Measurements from ENCODE around the gene WDR38. TPM values are rescaled to one million over a fixed set of nuclear protein-coding genes. Genes with fewer than 3 reads are reported as not detected.

Gene WDR38
- total RNA-seq, 1 experiment from 2014 or later: not detected

- Histone ChIP-seq H3K4me3 (ENCODE audit: low read depth in 2 of 2, low read length in 2 of 2) (no peak overlapping the region), H3K36me3 (ENCODE audit: control insufficient read depth, insufficient read depth, low read length) (no peaks in the 10 kb centered on the region), H3K27ac (ENCODE audit: low read length) (no peak overlapping the region), H3K9me3 (ENCODE audit: control insufficient read depth, insufficient read depth, low read depth, low read length) (no peaks in the 10 kb centered on the region), H3K4me1 (ENCODE audit: control insufficient read depth, insufficient read depth, low read length) (peaks cover 16% of the 10 kb centered on the region), H3K27me3 (ENCODE audit: control insufficient read depth, insufficient read depth, low read length) (no peaks in the 10 kb centered on the region)
- ChIA-PET POLR2A (no interaction called here), CTCF (no interaction called here)
- DNase-seq (ENCODE audit: low read depth, low spot score) (no peak), ATAC-seq (no peak)
- no TSS peak for BruUV-seq (replicated peaks)
- in situ Hi-C loops (cut with HindIII; ENCODE audit: low pct_unique_long_range_greater_than_20kb, low sequenced_read_pairs) (no loop called here), intact Hi-C loops (cut with micrococcal nuclease; ENCODE audit: unreplicated experiment) (no loop called here)
- TF ChIP-seq, protein P1, sequence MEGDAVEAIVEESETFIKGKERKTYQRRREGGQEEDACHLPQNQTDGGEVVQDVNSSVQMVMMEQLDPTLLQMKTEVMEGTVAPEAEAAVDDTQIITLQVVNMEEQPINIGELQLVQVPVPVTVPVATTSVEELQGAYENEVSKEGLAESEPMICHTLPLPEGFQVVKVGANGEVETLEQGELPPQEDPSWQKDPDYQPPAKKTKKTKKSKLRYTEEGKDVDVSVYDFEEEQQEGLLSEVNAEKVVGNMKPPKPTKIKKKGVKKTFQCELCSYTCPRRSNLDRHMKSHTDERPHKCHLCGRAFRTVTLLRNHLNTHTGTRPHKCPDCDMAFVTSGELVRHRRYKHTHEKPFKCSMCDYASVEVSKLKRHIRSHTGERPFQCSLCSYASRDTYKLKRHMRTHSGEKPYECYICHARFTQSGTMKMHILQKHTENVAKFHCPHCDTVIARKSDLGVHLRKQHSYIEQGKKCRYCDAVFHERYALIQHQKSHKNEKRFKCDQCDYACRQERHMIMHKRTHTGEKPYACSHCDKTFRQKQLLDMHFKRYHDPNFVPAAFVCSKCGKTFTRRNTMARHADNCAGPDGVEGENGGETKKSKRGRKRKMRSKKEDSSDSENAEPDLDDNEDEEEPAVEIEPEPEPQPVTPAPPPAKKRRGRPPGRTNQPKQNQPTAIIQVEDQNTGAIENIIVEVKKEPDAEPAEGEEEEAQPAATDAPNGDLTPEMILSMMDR (IDR thresholded peaks at IDR 0.05): no peak
- TF ChIP-seq REST (IDR thresholded peaks at IDR 0.05; ENCODE audit: insufficient read depth in 1 of 2, low read depth in 2 of 2, low read length in 1 of 2) (no peak), TCF7L2 (IDR thresholded peaks at IDR 0.05; ENCODE audit: low read depth, low read length) (no peak), POLR2AphosphoS5 (IDR thresholded peaks at IDR 0.05; ENCODE audit: low read depth, low read length) (no peak), SIN3A (IDR thresholded peaks at IDR 0.05; ENCODE audit: borderline replicate concordance, insufficient read depth, low read depth, low read length) (no peak)
Observed at GRCh38 chr9:124814164-124814535, 39.1 kb upstream of the WDR38 start.

GRCh38 chr9:124815601-124816000 is 37.7 kb upstream of the WDR38 start:
- Histone ChIP-seq H3K4me1 (ENCODE audit: control insufficient read depth, insufficient read depth, low read length) (peaks cover 16% of the 10 kb centered on the region), H3K27ac (ENCODE audit: low read length) (no peak overlapping the region), H3K9me3 (ENCODE audit: control insufficient read depth, insufficient read depth, low read depth, low read length) (no peaks in the 10 kb centered on the region), H3K27me3 (ENCODE audit: control insufficient read depth, insufficient read depth, low read length) (no peaks in the 10 kb centered on the region), H3K4me3 (ENCODE audit: low read depth in 2 of 2, low read length in 2 of 2) (no peak overlapping the region), H3K36me3 (ENCODE audit: control insufficient read depth, insufficient read depth, low read length) (no peaks in the 10 kb centered on the region)
- ATAC-seq (no peak), DNase-seq (ENCODE audit: low read depth, low spot score) (no peak)
- intact Hi-C loops (cut with micrococcal nuclease; ENCODE audit: unreplicated experiment) (no loop called here), in situ Hi-C loops (cut with HindIII; ENCODE audit: low pct_unique_long_range_greater_than_20kb, low sequenced_read_pairs) (no loop called here)
- no peak for TF ChIP-seq POLR2AphosphoS5 (IDR thresholded peaks at IDR 0.05; ENCODE audit: low read depth, low read length)
- TF ChIP-seq TCF7L2 (IDR thresholded peaks at IDR 0.05; ENCODE audit: low read depth, low read length): no peak
- no peak for TF ChIP-seq SIN3A (IDR thresholded peaks at IDR 0.05; ENCODE audit: borderline replicate concordance, insufficient read depth, low read depth, low read length)
- TF ChIP-seq, protein P1 (IDR thresholded peaks at IDR 0.05): no peak
- POLR2A ChIA-PET: no interaction called here
- CTCF ChIA-PET: no interaction called here
- BruUV-seq (replicated peaks): no TSS peak

Data from Panc1 (cell line).